Measurements from ENCODE around the gene BCL2L12. TPM values are rescaled to one million over a fixed set of nuclear protein-coding genes. Genes with fewer than 3 reads are reported as not detected.
"Not testable (repeated sequence)": the region's sequence is repeated elsewhere in the genome, so short reads cannot be mapped to it uniquely, and the experiment has no call there.

Gene BCL2L12
- total RNA-seq, 1 experiment from 2014 or later = 93.9 TPM

GRCh38 chr19:49632576-49632975 is 33.2 kb upstream of the BCL2L12 start:
- ATAC-seq (no peak), DNase-seq (ENCODE audit: low read depth, low spot score) (no peak)
- Histone ChIP-seq H3K27ac (ENCODE audit: low read depth, low read length) (no peak overlapping the region), H3K79me2 (ENCODE audit: insufficient read depth, low read length) (no peaks in the 10 kb centered on the region), H3K4me2 (ENCODE audit: low read length) (no peak overlapping the region), H3K9me3 (ENCODE audit: control insufficient read depth in 1 of 2, insufficient read depth in 1 of 2, low read depth in 1 of 2, low read length in 2 of 2) (no peaks in the 10 kb centered on the region), H3K4me3 (replicated peaks in 1 of 2; ENCODE audit: low read depth in 1 of 2, low read length in 2 of 2) (no peak overlapping the region), H4K20me1 (ENCODE audit: insufficient read depth) (no peaks in the 10 kb centered on the region), H3K9ac (ENCODE audit: low read length) (no peak overlapping the region), H3K9me2 (ENCODE audit: insufficient read depth) (no peaks in the 10 kb centered on the region), H3K36me3 (ENCODE audit: control insufficient read depth in 1 of 2, insufficient read depth in 2 of 2, low read length in 2 of 2) (no peaks in the 10 kb centered on the region; a peak in 1 of 4 replicates), H3K27me3 (ENCODE audit: insufficient read depth, low read length) (no peaks in the 10 kb centered on the region), H2AFZ (ENCODE audit: low read depth, low read length, poor library complexity, severe bottlenecking) (no peak overlapping the region), H3K4me1 (ENCODE audit: control insufficient read depth in 1 of 2, insufficient read depth in 2 of 2, low read length in 2 of 2) (peaks cover 3 to 16% of the 10 kb centered on the region in 2 experiments; a peak in 3 of 4 replicates)
- intact Hi-C loops (cut with micrococcal nuclease) = no loop called here
- ChIA-PET CTCF (no interaction called here), RAD21 (ENCODE audit: low non-redundant PET in 1 of 2, low total read pairs in 2 of 2, uncharacterized antibody in 2 of 2, unreplicated experiment in 2 of 2) (interaction anchor here in 1 of 2 experiments (0.6 kb wide), 1 partner anchor 41 kb away, joined by 4 read pairs; no protein-coding TSS in a partner anchor), POLR2A (no interaction called here)
- TF ChIP-seq REST (IDR thresholded peaks at IDR 0.05; ENCODE audit: low read depth) (no peak), POLR2AphosphoS5 (IDR thresholded peaks at IDR 0.05; ENCODE audit: low read depth, low read length) (no peak), TCF7L2 (IDR thresholded peaks at IDR 0.05; ENCODE audit: borderline replicate concordance, extremely low read depth, insufficient read depth, insufficient read length) (no peak), JUND (IDR thresholded peaks at IDR 0.05) (no peak), MAX (IDR thresholded peaks at IDR 0.05) (no peak), SRF (IDR thresholded peaks at IDR 0.05; ENCODE audit: low read depth) (no peak), EGR1 (IDR thresholded peaks at IDR 0.05; ENCODE audit: low read depth) (no peak), SP1 (IDR thresholded peaks at IDR 0.05; ENCODE audit: low read depth) (no peak), POLR2A (IDR thresholded peaks at IDR 0.05; ENCODE audit: borderline replicate concordance, extremely low read depth, insufficient read depth, insufficient read length) (no peak)
- TF ChIP-seq, protein P1, sequence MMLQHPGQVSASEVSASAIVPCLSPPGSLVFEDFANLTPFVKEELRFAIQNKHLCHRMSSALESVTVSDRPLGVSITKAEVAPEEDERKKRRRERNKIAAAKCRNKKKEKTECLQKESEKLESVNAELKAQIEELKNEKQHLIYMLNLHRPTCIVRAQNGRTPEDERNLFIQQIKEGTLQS (IDR thresholded peaks at IDR 0.05) = no peak
- no TSS peak for BruUV-seq (replicated peaks)

- H3K79me2 ChIP-seq (ENCODE audit: insufficient read depth, low read length); POLR2A ChIA-PET: not testable (repeated sequence)
Observed at GRCh38 chr19:49633273-49633672, 32.5 kb upstream of the BCL2L12 start.

More at GRCh38 chr19:49633273-49633672, 32.5 kb upstream of the BCL2L12 start:
- ATAC-seq; CTCF ChIA-PET; H3K27ac ChIP-seq (ENCODE audit: low read depth, low read length); H3K4me2 ChIP-seq (ENCODE audit: low read length); DNase-seq (ENCODE audit: low read depth, low spot score); H3K36me3 ChIP-seq (ENCODE audit: control insufficient read depth in 1 of 2, insufficient read depth in 2 of 2, low read length in 2 of 2); H2AFZ ChIP-seq (ENCODE audit: low read depth, low read length, poor library complexity, severe bottlenecking); H3K9ac ChIP-seq (ENCODE audit: low read length); H3K9me2 ChIP-seq (ENCODE audit: insufficient read depth); H3K27me3 ChIP-seq (ENCODE audit: insufficient read depth, low read length); H3K9me3 ChIP-seq (ENCODE audit: control insufficient read depth in 1 of 2, insufficient read depth in 1 of 2, low read depth in 1 of 2, low read length in 2 of 2); H3K4me3 ChIP-seq (replicated peaks in 1 of 2; ENCODE audit: low read depth in 1 of 2, low read length in 2 of 2); BruUV-seq (replicated peaks); H4K20me1 ChIP-seq (ENCODE audit: insufficient read depth); intact Hi-C loops (cut with micrococcal nuclease): not testable (repeated sequence)
- RAD21 ChIA-PET (ENCODE audit: low non-redundant PET in 1 of 2, low total read pairs in 2 of 2, uncharacterized antibody in 2 of 2, unreplicated experiment in 2 of 2) = interaction anchor here in 1 of 2 experiments (0.6 kb wide), 1 partner anchor 41 kb away, joined by 4 read pairs; no protein-coding TSS in a partner anchor
- peaks cover 3 to 22% of the 10 kb centered on the region in 2 experiments for H3K4me1 ChIP-seq (ENCODE audit: control insufficient read depth in 1 of 2, insufficient read depth in 2 of 2, low read length in 2 of 2)
